MM.1S (cell line): Measurements from ENCODE around the gene ALG8.

Experiments
- DNase-seq: peaks from one replicate; pipeline ENCODE4 v3.0.0-alpha.2; 2015
- H2AFZ ChIP-seq: fragments of 300-600 bp; sonication (generic); 2 replicates; pipeline ENCODE4 v1.6.0; 2016; ENCODE audit warnings: antibody characterized with exemption, low read length
- H3F3A ChIP-seq: fragments of 300-600 bp; sonication (generic); 2 replicates; pipeline ENCODE4 v1.6.1; 2016; ENCODE audit warnings: mild to moderate bottlenecking, antibody characterized with exemption, low read length, moderate library complexity, mixed read lengths; ENCODE audit not compliant: insufficient read depth
- H3K27ac ChIP-seq: fragments of 300-600 bp; sonication (generic); 2 replicates; pipeline ENCODE4 v1.5.1; 2016; ENCODE audit warnings: mild to moderate bottlenecking, low read length
- H3K27me3 ChIP-seq: fragments of 300-600 bp; sonication (generic); replicated peaks from 2 replicates; pipeline ENCODE4 v1.6.0; 2016; ENCODE audit warnings: low read length; ENCODE audit not compliant: insufficient read depth
- H3K36me3 ChIP-seq: fragments of 300-600 bp; sonication (generic); replicated peaks from 2 replicates; pipeline ENCODE4 v1.6.1; 2016; ENCODE audit warnings: mild to moderate bottlenecking, low read length, mixed read lengths; ENCODE audit not compliant: insufficient read depth
- H3K4me1 ChIP-seq: fragments of 300-600 bp; sonication (generic); 2 replicates; pipeline ENCODE4 v1.6.1; 2016; ENCODE audit warnings: low read length, mixed read lengths
- H3K4me2 ChIP-seq: fragments of 300-600 bp; sonication (generic); 2 replicates; pipeline ENCODE4 v1.6.0; 2016; ENCODE audit warnings: low read depth, low read length
- H3K4me3 ChIP-seq: fragments of 300-600 bp; sonication (generic); 2 replicates; pipeline ENCODE4 v1.5.1; 2016; ENCODE audit warnings: low read length, mixed read lengths
- H3K79me2 ChIP-seq: fragments of 300-600 bp; sonication (generic); 2 replicates; pipeline ENCODE4 v1.6.1; 2016; ENCODE audit warnings: mixed run types, low read length, mixed read lengths
- H3K9ac ChIP-seq: fragments of 300-600 bp; sonication (generic); 2 replicates; pipeline ENCODE4 v1.6.1; 2016; ENCODE audit warnings: low read length, mixed read lengths
- H3K9me2 ChIP-seq: fragments of 300-600 bp; sonication (generic); replicated peaks from 2 replicates; pipeline ENCODE4 v1.6.1; 2016; ENCODE audit warnings: mild to moderate bottlenecking, low read length, mixed read lengths; ENCODE audit not compliant: insufficient read depth
- H3K9me3 ChIP-seq: fragments of 300-600 bp; sonication (generic); replicated peaks from 2 replicates; pipeline ENCODE4 v1.6.1; 2016; ENCODE audit warnings: mild to moderate bottlenecking, low read length, mixed read lengths; ENCODE audit not compliant: insufficient read depth
- H4K20me1 ChIP-seq: fragments of 300-600 bp; sonication (generic); 2 replicates; pipeline ENCODE4 v1.6.1; 2016; ENCODE audit warnings: mild to moderate bottlenecking, low read length, moderate library complexity, mixed read lengths; ENCODE audit not compliant: insufficient read depth
- CTCF ChIP-seq: fragments of 300-600 bp; sonication (generic); IDR thresholded peaks from 2 replicates; pipeline ENCODE4 v1.5.1; 2016; ENCODE audit warnings: antibody characterized with exemption, low read length, mixed read lengths
- EZH2 ChIP-seq: fragments of 300-600 bp; sonication (generic); optimal IDR thresholded peaks from 2 replicates; pipeline ENCODE3; 2017; ENCODE audit warnings: low read depth, mild to moderate bottlenecking, antibody characterized with exemption, low read length, mixed read lengths
- EZH2phosphoT487 ChIP-seq: fragments of 300-600 bp; sonication (generic); IDR thresholded peaks from 2 replicates; pipeline ENCODE4 v1.6.1; 2018; ENCODE audit warnings: antibody characterized with exemption, low read length

Gene ALG8

GRCh38 chr11:78168539-78169477 is 29.4 kb upstream of the ALG8 start:
- Histone ChIP-seq H3K4me1 (no peaks in the 10 kb centered on the region), H3K27ac (no peak overlapping the region), H3K4me3 (no peak overlapping the region), H3K79me2 (no peaks in the 10 kb centered on the region), H2AFZ (no peak overlapping the region), H3K9me2 (no peaks in the 10 kb centered on the region), H3F3A (no peaks in the 10 kb centered on the region), H3K9ac (no peak overlapping the region), H4K20me1 (no peaks in the 10 kb centered on the region), H3K9me3 (no peaks in the 10 kb centered on the region), H3K27me3 (no peaks in the 10 kb centered on the region), H3K4me2 (no peak overlapping the region), H3K36me3 (no peaks in the 10 kb centered on the region)
- TF ChIP-seq EZH2phosphoT487 (no peak), CTCF (no peak), EZH2 (no peak)
- no peak for DNase-seq

- DNase-seq: no peak
- Histone ChIP-seq H3K27me3 (no peaks in the 10 kb centered on the region), H3K9me3 (no peaks in the 10 kb centered on the region), H3K27ac (no peak overlapping the region), H2AFZ (no peak overlapping the region), H3F3A (no peaks in the 10 kb centered on the region), H3K36me3 (no peaks in the 10 kb centered on the region), H3K4me1 (no peaks in the 10 kb centered on the region), H3K9ac (no peak overlapping the region), H4K20me1 (no peaks in the 10 kb centered on the region), H3K4me3 (no peak overlapping the region), H3K9me2 (no peaks in the 10 kb centered on the region), H3K79me2 (no peaks in the 10 kb centered on the region), H3K4me2 (no peak overlapping the region)
- TF ChIP-seq CTCF: no peak
- no peak for TF ChIP-seq EZH2phosphoT487
- no peak for TF ChIP-seq EZH2
These were observed 27.5 kb upstream of the ALG8 start for GRCh38 chr11:78166855-78167469.

- H3K36me3 ChIP-seq: no peaks in the 10 kb centered on the region
- no peaks in the 10 kb centered on the region for H3K4me1 ChIP-seq
- H3K4me2 ChIP-seq: no peak overlapping the region
- H2AFZ ChIP-seq: no peak overlapping the region
- TF ChIP-seq EZH2phosphoT487: no peak
- TF ChIP-seq CTCF: no peak
- no peaks in the 10 kb centered on the region for H3F3A ChIP-seq
- DNase-seq: no peak
- H4K20me1 ChIP-seq: no peaks in the 10 kb centered on the region
- H3K27me3 ChIP-seq: no peaks in the 10 kb centered on the region
- no peaks in the 10 kb centered on the region for H3K79me2 ChIP-seq
- no peak overlapping the region for H3K4me3 ChIP-seq
- H3K27ac ChIP-seq: no peak overlapping the region
- no peaks in the 10 kb centered on the region for H3K9me2 ChIP-seq
- H3K9ac ChIP-seq: no peak overlapping the region
- no peaks in the 10 kb centered on the region for H3K9me3 ChIP-seq
These were observed 25.0 kb upstream of the ALG8 start for GRCh38 chr11:78164471-78164870.
